OCI-LY3 (cell line): ENCODE measurements around the gene SLC25A33.

Experiments used
- H2AFZ ChIP-seq: fragments of 200-600, 300-600 bp; shearing (Covaris generic); 2 replicates; pipeline ENCODE4 v1.6.0; 2014; ENCODE audit warnings: antibody characterized with exemption, low read depth, low read length
- H3K27ac ChIP-seq: fragments of 200-600, 300-600 bp; sonication (generic); 2 replicates; pipeline ENCODE4 v1.5.1; 2014; ENCODE audit warnings: mild to moderate bottlenecking, low read length, moderate library complexity, mixed read lengths
- H3K27me3 ChIP-seq: fragments of 200-600, 300-600 bp; sonication (generic); 2 replicates; pipeline ENCODE4 v1.6.1; 2014; ENCODE audit warnings: low read depth, low read length, mixed read lengths
- H3K36me3 ChIP-seq: fragments of 200-600, 300-600 bp; sonication (generic); replicated peaks from 2 replicates; pipeline ENCODE3; 2014; ENCODE audit warnings: low read depth, low read length, mixed read lengths
- H3K4me1 ChIP-seq: fragments of 300-600, 200-600 bp; sonication (generic); 2 replicates; pipeline ENCODE4 v1.6.1; 2014; ENCODE audit warnings: low read length, mixed read lengths
- H3K4me2 ChIP-seq: fragments of 200-600, 300-600 bp; sonication (generic); 2 replicates; pipeline ENCODE4 v1.6.1; 2014; ENCODE audit warnings: low read length, mixed read lengths
- H3K4me3 ChIP-seq: fragments of 300-600, 200-600 bp; sonication (generic); 2 replicates; pipeline ENCODE4 v1.5.1; 2014; ENCODE audit warnings: antibody characterized with exemption, mild to moderate bottlenecking, low read length, moderate library complexity
- H3K79me2 ChIP-seq: fragments of 300-600, 200-600 bp; shearing (Covaris generic); 2 replicates; pipeline ENCODE4 v1.6.1; 2014; ENCODE audit warnings: mild to moderate bottlenecking, low read length, mixed read lengths
- H3K9ac ChIP-seq: fragments of 300-600, 200-600 bp; shearing (Covaris generic); 2 replicates; pipeline ENCODE4 v1.6.0; 2014; ENCODE audit warnings: mild to moderate bottlenecking, low read length, moderate library complexity
- H3K9me3 ChIP-seq: fragments of 200-600, 300-600 bp; shearing (Covaris generic); 2 replicates; pipeline ENCODE4 v1.6.1; 2014; ENCODE audit warnings: low read length, mixed read lengths; ENCODE audit not compliant: insufficient read depth
- H4K20me1 ChIP-seq: fragments of 200-600, 300-600 bp; sonication (generic); 2 replicates; pipeline ENCODE4 v1.6.1; 2016; ENCODE audit warnings: low read length, mixed read lengths; ENCODE audit not compliant: insufficient read depth
- CTCF ChIP-seq: fragments of 200-600, 300-600 bp; sonication (generic); IDR thresholded peaks from 2 replicates; pipeline ENCODE4 v1.5.1; 2014; ENCODE audit warnings: antibody characterized with exemption, low read length, low read depth
- EZH2phosphoT487 ChIP-seq: fragments of 200-600 bp; shearing (Covaris generic); IDR thresholded peaks from 2 replicates; pipeline ENCODE4 v1.6.1; 2018; ENCODE audit warnings: antibody characterized with exemption, mixed run types, low read depth

The SLC25A33 gene

GRCh38 chr1:9573723-9574122, 34.5 kb downstream of the SLC25A33 start:
- no peaks in the 10 kb centered on the region for H3K79me2 ChIP-seq
- H4K20me1 ChIP-seq = no peaks in the 10 kb centered on the region
- H3K4me1 ChIP-seq = no peaks in the 10 kb centered on the region
- no peak overlapping the region for H2AFZ ChIP-seq
- no peaks in the 10 kb centered on the region for H3K9me3 ChIP-seq
- no peak overlapping the region for H3K9ac ChIP-seq
- H3K4me3 ChIP-seq = no peak overlapping the region
- H3K36me3 ChIP-seq = peaks cover 6% of the 10 kb centered on the region
- H3K4me2 ChIP-seq = no peak overlapping the region
- TF ChIP-seq CTCF (peak; percentile 16; the same call in 1 of the 2 replicates), EZH2phosphoT487 (no peak)
- H3K27me3 ChIP-seq = no peaks in the 10 kb centered on the region
- H3K27ac ChIP-seq = no peak overlapping the region

GRCh38 chr1:9575486-9575885, 36.2 kb downstream of the SLC25A33 start:
- no peaks in the 10 kb centered on the region for H3K27me3 ChIP-seq
- no peaks in the 10 kb centered on the region for H3K9me3 ChIP-seq
- H3K79me2 ChIP-seq = no peaks in the 10 kb centered on the region
- no peaks in the 10 kb centered on the region for H4K20me1 ChIP-seq
- H3K9ac ChIP-seq = no peak overlapping the region
- no peak overlapping the region for H3K27ac ChIP-seq
- H3K4me1 ChIP-seq = no peaks in the 10 kb centered on the region
- no peak overlapping the region for H3K4me3 ChIP-seq
- no peak overlapping the region for H2AFZ ChIP-seq
- H3K4me2 ChIP-seq = no peak overlapping the region
- H3K36me3 ChIP-seq = peaks cover 9% of the 10 kb centered on the region
- TF ChIP-seq CTCF = no peak
- TF ChIP-seq EZH2phosphoT487 = no peak

GRCh38 chr1:9576903-9577302, 37.6 kb downstream of the SLC25A33 start:
- no peak for TF ChIP-seq EZH2phosphoT487
- TF ChIP-seq CTCF = no peak
- Histone ChIP-seq H3K27me3 (no peaks in the 10 kb centered on the region), H3K27ac (no peak overlapping the region), H3K9ac (no peak overlapping the region), H3K9me3 (no peaks in the 10 kb centered on the region), H2AFZ (no peak overlapping the region), H3K4me1 (no peaks in the 10 kb centered on the region), H4K20me1 (no peaks in the 10 kb centered on the region), H3K36me3 (peaks cover 11% of the 10 kb centered on the region), H3K4me2 (no peak overlapping the region), H3K4me3 (no peak overlapping the region), H3K79me2 (no peaks in the 10 kb centered on the region)

- no peak overlapping the region for H3K27ac ChIP-seq
- no peaks in the 10 kb centered on the region for H3K27me3 ChIP-seq
- H3K79me2 ChIP-seq = no peaks in the 10 kb centered on the region
- no peaks in the 10 kb centered on the region for H3K9me3 ChIP-seq
- H3K4me1 ChIP-seq = no peaks in the 10 kb centered on the region
- no peak overlapping the region for H3K4me3 ChIP-seq
- TF ChIP-seq EZH2phosphoT487 = no peak
- TF ChIP-seq CTCF = no peak
- H2AFZ ChIP-seq = no peak overlapping the region
- no peak overlapping the region for H3K9ac ChIP-seq
- no peaks in the 10 kb centered on the region for H4K20me1 ChIP-seq
- H3K4me2 ChIP-seq = no peak overlapping the region
- peaks cover 11% of the 10 kb centered on the region for H3K36me3 ChIP-seq
These were observed 38.2 kb downstream of the SLC25A33 start for GRCh38 chr1:9577423-9577822.
